ENCODE measurements around the gene SCAMP3.

GRCh38 chr1:155236451-155236850 lies 25.7 kb downstream of the SCAMP3 start:
- TF ChIP-seq CTCF (conservative IDR thresholded peaks at IDR 0.05; ENCODE audit: low read depth, low read length) (no peak), POLR2A (IDR thresholded peaks at IDR 0.05; ENCODE audit: low read depth, low read length) (no peak), MAZ (IDR thresholded peaks at IDR 0.05; ENCODE audit: borderline replicate concordance, low read depth, low read length) (no peak), USF2 (IDR thresholded peaks at IDR 0.05; ENCODE audit: low read depth, low read length) (no peak), FOS (IDR thresholded peaks at IDR 0.05; ENCODE audit: low read depth, low read length) (no peak), SMC3 (IDR thresholded peaks at IDR 0.05; ENCODE audit: low read depth, low read length) (no peak), MAFK (IDR thresholded peaks at IDR 0.05; ENCODE audit: low read depth, low read length) (no peak), CEBPB (IDR thresholded peaks at IDR 0.05; ENCODE audit: low read depth, low read length) (peak; percentile 55; the same call in 1 of the 2 replicates), RAD21 (IDR thresholded peaks at IDR 0.05; ENCODE audit: low read length) (no peak), ELK1 (IDR thresholded peaks at IDR 0.05; ENCODE audit: borderline replicate concordance, low read depth, low read length) (no peak), BHLHE40 (IDR thresholded peaks at IDR 0.05; ENCODE audit: low read depth, low read length) (no peak), CHD1 (IDR thresholded peaks at IDR 0.05; ENCODE audit: low read depth, low read length) (no peak)
